ENCODE results near the gene SERP2. TPM values are rescaled to one million over a fixed set of nuclear protein-coding genes. Genes with fewer than 3 reads are reported as not detected.

SERP2 gene
- total RNA-seq, 1 experiment from 2014 or later = 1.8 TPM

- H4K20me1 ChIP-seq (ENCODE audit: control insufficient read depth, insufficient read depth, insufficient read length) = no peaks in the 10 kb centered on the region
- H3K23me2 ChIP-seq (ENCODE audit: insufficient read length, low read depth, low read length, poor library complexity, severe bottlenecking) = peaks cover 6% of the 10 kb centered on the region
- H3K27ac Mint-ChIP-seq = no peak overlapping the region
- no peak overlapping the region for H2BK15ac ChIP-seq (ENCODE audit: low read depth, low read length)
- H3K9ac ChIP-seq (ENCODE audit: extremely low read depth, insufficient read length, low read length) = no peak overlapping the region
- H3T11ph ChIP-seq (ENCODE audit: low read length) = no peak overlapping the region
- H3K23ac ChIP-seq (ENCODE audit: insufficient read length, low read depth, low read length) = no peak overlapping the region
- TF ChIP-seq CTCF (conservative IDR thresholded peaks at IDR 0.05) = no peak
- no peaks in the 10 kb centered on the region for H3K36me3 Mint-ChIP-seq (ENCODE audit: insufficient read depth in 1 of 3, low read depth in 3 of 3)
- H2AFZ ChIP-seq (ENCODE audit: low read length) = no peak overlapping the region
- no peak overlapping the region for H3K4me2 ChIP-seq (ENCODE audit: insufficient read depth, insufficient read length, low read length)
- no peak overlapping the region for H3K14ac ChIP-seq (ENCODE audit: insufficient read depth, low read length)
- H3K79me2 ChIP-seq (ENCODE audit: insufficient read depth, low read length) = no peaks in the 10 kb centered on the region
- H3K27me3 ChIP-seq (ENCODE audit: insufficient read depth, low read length) = no peaks in the 10 kb centered on the region
- H3K79me1 ChIP-seq (ENCODE audit: insufficient read depth, low read depth, low read length, poor library complexity, severe bottlenecking) = no peaks in the 10 kb centered on the region
- H3K4ac ChIP-seq (ENCODE audit: low read depth, low read length) = no peak overlapping the region
- H4K5ac ChIP-seq (ENCODE audit: insufficient read length, low read depth, low read length) = no peak overlapping the region
- no peak overlapping the region for H3K27ac ChIP-seq (ENCODE audit: insufficient read length, low read depth, low read length)
- no peak overlapping the region for H2BK120ac ChIP-seq (ENCODE audit: low read depth, low read length, poor library complexity, severe bottlenecking)
- H2BK20ac ChIP-seq (ENCODE audit: low read depth, low read length, poor library complexity, severe bottlenecking) = no peak overlapping the region
- H3K9me3 ChIP-seq (ENCODE audit: control insufficient read depth, low read depth, low read length) = no peaks in the 10 kb centered on the region
- DNase-seq = no peak
- H4K8ac ChIP-seq (replicated peaks; ENCODE audit: insufficient read length, low read depth, low read length) = no peak overlapping the region
- H3K56ac ChIP-seq (ENCODE audit: insufficient read length, low read depth, low read length) = no peak overlapping the region
- H2BK5ac ChIP-seq (ENCODE audit: insufficient read length, low read length) = no peak overlapping the region
- no peak overlapping the region for H4K91ac ChIP-seq (ENCODE audit: insufficient read length, low read depth, low read length)
- no peak overlapping the region for H2AK5ac ChIP-seq (ENCODE audit: insufficient read length, low read length)
- H3K27me3 Mint-ChIP-seq (ENCODE audit: low read depth) = peaks cover 4% of the 10 kb centered on the region; the same call in 1 of the 2 replicates
- H3K18ac ChIP-seq (ENCODE audit: insufficient read length, low read depth, low read length) = no peak overlapping the region
- no peak overlapping the region for H3K4me3 Mint-ChIP-seq
- H2BK12ac ChIP-seq (ENCODE audit: insufficient read length, low read depth, low read length) = no peak overlapping the region
- peaks cover 71 to 75% of the 10 kb centered on the region in 2 experiments for H3K4me1 Mint-ChIP-seq
- H3K9me3 Mint-ChIP-seq = no peaks in the 10 kb centered on the region; a peak in 1 of 5 replicates
- no CpG with 5 or more reads among the region's 2 CpGs for WGBS (ENCODE audit: extremely low coverage, insufficient read length, low lambda C conversion rate)
- H3K4me1 ChIP-seq (ENCODE audit: insufficient read depth, low read length) = peaks cover 17% of the 10 kb centered on the region
These were observed 28.0 kb downstream of the SERP2 start for GRCh38 chr13:44401577-44401976.
